ENCODE measurements around the gene PTPRN2. TPM values are rescaled to one million over a fixed set of nuclear protein-coding genes. Genes with fewer than 3 reads are reported as not detected.

Gene PTPRN2
- total and polyA plus RNA-seq, 9 of the 15 experiments (the other 6 are each of a cell fraction or from before 2014, with no cell fraction given) = not detected

- WGBS (ENCODE audit: insufficient coverage, low coverage, missing lambda C conversion rate) = 0% methylated on average over 2 of the region's 2 CpGs
- ChIA-PET CTCF (ENCODE audit: low intra/inter-chr PET ratio) (no interaction called here), POLR2A (no interaction called here)
- FAIRE-seq = peak; percentile 11
- Histone ChIP-seq H3K27me3 (ENCODE audit: control insufficient read depth in 2 of 2, insufficient read depth in 2 of 2, low read length in 2 of 2) (peaks cover 0 to under 1% of the 10 kb centered on the region in 2 experiments; a peak in 3 of 5 replicates), H3K9ac (ENCODE audit: insufficient read depth in 1 of 2, low read depth in 2 of 2, low read length in 2 of 2) (no peak overlapping the region), H2AFZ (ENCODE audit: low read depth, low read length) (no peak overlapping the region), H3K9me1 (ENCODE audit: control insufficient read depth, insufficient read depth, low read length) (no peaks in the 10 kb centered on the region), H3K9me3 (replicated peaks; ENCODE audit: control insufficient read depth, insufficient read depth, low read depth, low read length) (no peaks in the 10 kb centered on the region; the same call in 1 of the 2 replicates), H3K27ac (ENCODE audit: extremely low read depth, low read depth, low read length) (no peak overlapping the region), H3K36me3 (ENCODE audit: control insufficient read depth, insufficient read depth, low read length) (no peaks in the 10 kb centered on the region), H3K4me1 (replicated peaks in 1 of 2; ENCODE audit: control insufficient read depth in 2 of 2, insufficient read depth in 2 of 2, low read length in 2 of 2) (no peaks in the 10 kb centered on the region), H3K79me2 (ENCODE audit: control insufficient read depth, insufficient read depth, low read length) (no peaks in the 10 kb centered on the region), H3K4me2 (ENCODE audit: insufficient read depth, low read length) (no peak overlapping the region), H3K4me3 (no peak overlapping the region), H4K20me1 (replicated peaks; ENCODE audit: control insufficient read depth, insufficient read depth, low read length) (no peaks in the 10 kb centered on the region)
- ATAC-seq = no peak
- DNase-seq (ENCODE audit: extremely low read depth in 1 of 4, low spot score in 3 of 4) = no peak
- intact Hi-C loops (cut with micrococcal nuclease) (no loop called here), in situ Hi-C loops (cut with MboI) (no loop called here)
- no TSS peak for BruUV-seq (replicated peaks)
- TF ChIP-seq ZNF512 (tag; IDR thresholded peaks at IDR 0.05) (no peak), ZNF41 (CRISPR knock-in tag; conservative IDR thresholded peaks at IDR 0.05) (no peak), PCBP2 (IDR thresholded peaks at IDR 0.05; ENCODE audit: low read depth, low read length, poor library complexity, severe bottlenecking) (no peak), MBD2 (IDR thresholded peaks at IDR 0.05; ENCODE audit: borderline replicate concordance, low read depth) (no peak), ZBTB43 (CRISPR knock-in tag; IDR thresholded peaks at IDR 0.05) (no peak), ZNF280A (IDR thresholded peaks at IDR 0.05; ENCODE audit: low read depth, partially characterized antibody) (peak; percentile 12), TEAD2 (tag; IDR thresholded peaks at IDR 0.05) (no peak), PTRF (tag; IDR thresholded peaks at IDR 0.05) (no peak), ZBTB49 (CRISPR knock-in tag; IDR thresholded peaks at IDR 0.05; ENCODE audit: borderline replicate concordance) (no peak), ELK1 (CRISPR knock-in tag; IDR thresholded peaks at IDR 0.05) (no peak), ARID1B (IDR thresholded peaks at IDR 0.05) (no peak), TFE3 (CRISPR knock-in tag; IDR thresholded peaks at IDR 0.05) (no peak), NFYB (IDR thresholded peaks at IDR 0.05; ENCODE audit: extremely low read depth, insufficient read length) (no peak)
These were observed 298.4 kb downstream of the PTPRN2 start for GRCh38 chr7:158289231-158289630.
